ENCODE results near the gene ITGA8.
A peak's percentile ranks its signal among the peaks of the same experiment; 100 is the strongest.
"Not testable (repeated sequence)": the region's sequence is repeated elsewhere in the genome, so short reads cannot be mapped to it uniquely, and the experiment has no call there.

The ITGA8 gene

DNA sequence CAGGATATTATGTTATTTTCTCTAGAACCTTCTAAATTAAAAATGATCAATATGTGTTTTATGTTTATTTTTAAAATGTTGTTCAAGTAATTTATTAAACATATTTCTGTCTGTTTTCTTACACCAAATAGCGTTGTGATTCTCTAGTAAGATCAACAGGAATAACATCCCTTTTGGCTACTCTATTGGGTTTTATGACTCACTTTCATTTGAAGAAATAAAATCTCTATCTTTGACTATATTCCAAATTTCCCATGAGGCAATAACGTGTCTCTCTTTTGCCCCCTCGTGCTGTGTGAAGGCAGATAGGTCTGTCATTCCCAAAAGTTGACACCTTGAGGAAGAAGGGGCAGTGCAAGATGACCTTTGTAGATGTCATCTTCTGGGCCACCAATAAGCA, 40.9 kb downstream of the ITGA8 start:
- DNase-seq: no peak

DNA sequence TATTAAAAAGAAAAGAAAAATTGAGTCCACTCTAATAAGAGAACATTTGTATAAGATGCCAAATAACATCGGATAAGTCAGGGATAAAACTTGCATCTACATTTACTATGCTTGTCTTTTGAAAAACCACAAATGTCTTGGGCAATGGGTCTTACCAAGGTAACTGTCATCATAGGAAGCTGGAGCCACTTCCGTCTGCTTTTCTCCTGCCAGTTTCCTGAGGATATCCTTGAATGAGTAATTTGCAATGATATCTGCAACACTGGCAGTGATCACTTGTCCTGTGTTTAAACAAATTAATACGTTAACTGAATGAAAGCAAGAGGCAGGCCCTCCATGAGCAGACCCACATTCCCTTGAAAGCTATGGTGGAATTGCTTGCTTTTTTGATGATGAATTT, 47.3 kb downstream of the ITGA8 start:
- peak; percentile 83 for DNase-seq

DNA sequence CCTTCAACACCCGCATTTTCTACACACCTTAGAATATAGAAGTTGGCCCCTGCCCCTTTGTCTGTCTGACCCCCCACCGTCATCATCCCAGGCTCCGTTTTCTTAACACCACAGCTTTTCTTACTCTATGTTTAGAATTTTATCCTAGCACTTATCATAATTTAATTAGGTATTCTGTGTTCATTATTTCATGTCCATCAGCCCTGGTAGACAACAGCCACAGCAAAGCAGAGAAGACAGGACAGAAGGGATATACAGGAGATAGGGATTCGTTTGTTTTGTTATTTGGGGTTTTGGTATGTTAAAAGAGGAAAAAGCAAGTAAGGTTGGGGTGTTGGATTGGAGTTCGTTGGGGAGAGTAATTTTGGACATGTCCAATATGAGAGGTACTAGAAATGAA, 48.8 kb downstream of the ITGA8 start:
- no peak for DNase-seq

DNA sequence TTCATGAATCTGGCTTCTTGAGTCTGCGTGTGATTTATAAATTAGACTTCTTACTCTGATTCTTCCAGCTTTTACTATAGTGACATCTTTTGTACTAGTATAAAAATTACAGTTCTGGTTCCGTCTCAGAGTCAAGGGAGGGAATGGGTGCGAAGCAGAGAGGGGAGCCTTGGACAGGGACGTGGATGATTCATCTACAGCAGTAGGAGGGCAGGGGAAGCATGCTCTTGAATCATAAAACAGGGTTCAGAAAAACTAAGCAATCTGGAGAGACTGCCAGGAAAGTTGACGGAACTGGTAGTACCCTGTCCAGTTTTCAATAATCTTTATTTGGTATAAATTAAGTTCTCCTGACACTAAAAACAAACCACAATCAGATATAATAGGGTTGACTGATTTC, 58.1 kb downstream of the ITGA8 start:
- no peak for DNase-seq

DNA sequence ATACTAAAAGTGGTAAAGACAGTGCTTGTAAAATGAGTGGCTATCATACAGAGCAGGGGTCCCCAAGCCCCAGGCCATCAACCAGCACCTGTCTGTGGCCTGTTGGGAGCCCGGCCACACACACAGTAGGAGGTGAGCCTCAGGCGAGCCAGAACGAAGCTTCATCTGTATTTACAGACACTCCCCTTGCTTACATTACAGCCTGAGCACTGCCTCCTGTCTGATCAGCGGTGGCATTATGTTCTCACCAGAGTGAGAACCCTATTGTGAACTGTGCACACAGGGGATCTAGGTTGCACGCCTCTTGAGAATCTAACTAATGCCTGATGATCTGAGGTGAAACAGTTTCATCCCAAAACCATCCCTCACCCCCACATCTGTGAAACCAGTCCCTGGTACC, 58.7 kb downstream of the ITGA8 start:
- DNase-seq: no peak

DNA sequence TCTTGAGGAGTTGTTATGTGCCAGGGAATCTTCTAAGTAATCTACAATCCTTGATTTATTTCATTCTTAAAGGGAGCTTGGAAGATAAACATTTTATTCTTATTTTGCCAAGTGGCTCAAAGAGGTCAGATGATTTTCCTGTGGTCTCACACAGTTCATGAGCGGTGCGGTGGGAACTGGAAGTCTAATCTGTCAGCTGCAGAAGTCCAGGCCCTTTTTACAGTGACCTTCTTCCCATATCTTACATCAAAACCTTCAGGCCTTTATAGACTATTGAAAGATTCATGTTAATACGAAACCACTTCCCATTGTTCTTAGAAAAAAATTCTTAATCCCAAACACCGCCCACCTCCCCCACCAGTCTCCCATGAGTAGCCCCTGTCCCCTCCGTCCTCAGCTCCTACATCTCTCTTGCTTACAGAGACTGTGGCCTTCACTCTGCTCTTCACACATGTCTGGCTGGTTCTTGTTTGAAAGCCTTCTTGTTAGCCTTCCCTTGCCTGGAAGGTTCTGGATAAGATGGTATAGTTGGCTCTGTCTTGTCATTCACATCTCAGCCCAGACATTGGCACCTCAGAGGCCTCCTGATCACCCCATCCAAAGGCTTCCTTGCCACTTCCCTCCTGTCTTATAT, 61.5 kb downstream of the ITGA8 start:
- no peak for DNase-seq

DNA sequence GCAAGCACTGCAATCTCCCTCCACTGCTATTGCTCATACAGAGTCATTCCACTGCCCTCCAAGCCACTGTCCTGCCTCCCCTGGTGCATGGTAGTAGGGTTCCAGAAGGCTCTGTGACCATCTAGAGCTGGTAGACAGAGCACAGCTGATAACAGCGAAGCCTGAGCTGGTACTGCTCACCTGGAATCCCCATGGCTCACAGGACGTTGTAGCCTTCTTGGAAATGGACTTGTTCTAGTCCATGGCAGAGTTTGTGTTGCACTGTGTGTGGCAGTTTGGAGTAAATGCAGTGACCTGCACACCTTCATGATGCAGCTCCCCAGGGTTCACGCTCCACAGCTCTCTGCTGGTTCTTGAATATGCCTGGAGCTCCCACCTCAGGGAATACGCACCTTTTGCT, 67.0 kb downstream of the ITGA8 start:
- DNase-seq: no peak

DNA sequence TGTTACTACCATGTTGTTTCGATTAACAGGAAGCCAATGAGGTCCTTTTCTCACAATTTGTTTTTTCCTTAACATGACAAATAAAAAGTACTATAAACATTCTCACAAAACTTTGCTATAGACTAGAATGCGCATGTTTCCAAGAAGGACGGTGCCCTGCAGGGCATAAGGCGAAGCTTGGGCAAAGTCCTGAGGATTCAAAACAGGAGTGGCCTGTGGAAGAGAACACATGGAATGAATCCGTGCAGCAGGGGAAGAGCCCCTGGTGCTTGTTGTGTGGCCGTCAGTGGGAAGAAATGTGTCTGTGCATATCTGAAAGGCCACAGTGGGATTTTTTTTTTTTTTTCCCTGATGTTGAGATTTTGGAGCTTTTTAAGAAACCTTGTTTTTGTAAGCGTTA, 67.6 kb downstream of the ITGA8 start:
- no peak for DNase-seq

DNA sequence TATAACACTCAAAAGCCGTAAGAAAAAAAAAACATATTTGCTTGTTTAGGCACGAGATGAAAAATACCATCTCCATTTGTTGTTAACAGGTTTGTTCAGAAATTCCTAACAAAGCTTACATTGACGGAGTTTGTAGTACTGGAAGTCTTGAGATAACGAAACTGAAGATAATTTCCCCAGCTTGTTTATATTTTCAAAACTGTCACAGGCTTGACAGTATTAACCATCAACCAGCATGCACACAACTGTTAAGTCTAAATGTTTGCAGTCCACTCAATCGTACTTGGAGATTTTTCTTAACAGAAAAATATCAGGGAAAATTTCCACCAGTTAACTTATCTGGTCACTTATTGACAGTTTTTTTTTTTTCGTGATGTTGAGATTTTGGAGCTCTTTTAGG, 68.5 kb downstream of the ITGA8 start:
- DNase-seq: no peak

DNA sequence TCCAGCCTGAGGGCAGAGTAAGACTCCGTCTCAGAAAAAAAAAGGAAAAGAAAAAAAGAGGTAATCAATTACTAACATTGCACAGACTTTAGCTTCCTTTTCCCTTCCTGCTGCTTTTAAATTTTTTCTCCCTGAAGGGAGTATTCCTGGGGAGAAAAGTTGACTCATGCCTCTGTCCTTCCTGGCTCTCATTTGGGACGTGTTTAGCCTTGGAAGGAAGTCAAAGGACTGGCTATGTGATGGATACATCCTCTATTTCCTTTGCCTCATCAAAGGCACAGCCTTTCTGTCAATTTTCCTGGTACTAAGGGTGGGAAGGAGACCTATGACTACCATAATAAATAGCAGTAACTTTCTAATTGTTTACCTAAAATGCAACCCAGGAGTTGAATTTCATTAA, 77.6 kb downstream of the ITGA8 start:
- no peak for DNase-seq

DNA sequence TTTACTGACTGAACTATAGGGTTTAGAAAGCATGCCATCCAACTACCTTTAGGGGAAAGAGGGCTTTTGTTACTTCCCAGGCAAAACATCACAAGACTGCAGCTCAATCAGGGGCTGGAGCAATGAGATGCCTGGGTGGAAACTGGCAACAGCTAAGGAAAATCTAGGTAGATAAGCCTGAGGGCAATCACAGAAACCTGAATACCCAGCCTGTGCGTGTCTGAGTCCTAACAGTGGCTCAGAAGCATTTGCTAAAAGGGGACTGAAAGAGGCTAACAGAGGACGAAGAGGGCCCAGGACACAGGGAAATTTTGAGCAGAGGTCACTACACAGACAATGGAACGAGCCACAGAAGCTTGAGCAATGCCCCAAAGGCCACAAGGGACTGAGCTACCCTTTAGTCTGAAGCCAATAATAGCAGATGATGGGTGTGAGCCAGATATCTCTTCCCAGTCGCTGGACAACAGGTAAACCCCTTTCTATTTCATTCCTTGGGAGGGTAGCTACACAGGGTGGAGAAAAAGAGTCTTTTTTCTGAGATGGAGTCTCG, 79.1 kb downstream of the ITGA8 start:
- no peak for DNase-seq

DNA sequence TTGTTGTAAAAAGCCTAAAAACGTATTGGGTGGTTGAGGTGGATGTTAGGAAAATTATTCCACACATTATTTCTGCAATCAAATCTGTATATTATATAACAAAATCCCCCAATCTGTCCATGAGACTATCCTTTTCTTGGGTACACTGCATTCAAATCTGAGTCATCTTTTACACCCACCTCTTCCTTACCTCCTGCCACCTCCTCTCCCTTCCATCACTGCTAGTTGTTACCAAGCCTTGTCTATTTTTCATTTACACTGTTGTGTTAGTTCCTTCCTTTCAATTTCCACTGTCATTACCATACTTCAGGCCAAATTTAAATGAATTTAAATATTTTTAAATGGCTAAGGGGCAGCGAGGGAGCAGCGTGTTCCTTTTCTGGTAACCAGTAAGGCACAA, 83.3 kb downstream of the ITGA8 start:
- no peak for DNase-seq

DNA sequence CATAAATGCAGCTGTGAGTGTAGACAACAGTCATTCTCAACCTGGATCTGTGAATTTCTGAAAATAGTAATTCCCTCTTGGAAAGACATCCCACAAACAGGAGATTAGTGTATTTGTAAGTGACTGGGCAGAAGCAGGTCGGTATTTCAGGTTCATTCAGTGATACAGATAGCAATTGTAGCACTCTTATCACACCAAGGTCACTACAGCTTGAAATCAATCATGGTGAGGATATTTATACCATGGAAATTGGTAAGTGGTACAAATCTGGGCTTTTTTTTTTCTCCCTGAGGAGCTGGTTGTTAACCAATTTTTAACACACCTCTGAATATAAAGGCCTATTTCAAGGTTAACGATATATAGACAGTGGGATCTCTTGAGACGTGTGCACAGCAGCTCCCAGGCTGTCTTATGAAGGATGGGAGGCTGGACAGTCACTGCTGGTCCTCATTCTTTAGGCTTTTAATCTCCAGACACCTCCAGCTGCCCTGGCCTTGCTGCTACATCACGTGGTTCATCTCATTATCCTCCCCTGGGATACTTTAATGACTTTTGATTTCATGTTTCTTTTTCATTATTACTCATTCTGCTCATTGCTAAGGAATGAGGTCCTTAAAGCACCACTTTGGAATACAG, 87.1 kb downstream of the ITGA8 start:
- DNase-seq: no peak

DNA sequence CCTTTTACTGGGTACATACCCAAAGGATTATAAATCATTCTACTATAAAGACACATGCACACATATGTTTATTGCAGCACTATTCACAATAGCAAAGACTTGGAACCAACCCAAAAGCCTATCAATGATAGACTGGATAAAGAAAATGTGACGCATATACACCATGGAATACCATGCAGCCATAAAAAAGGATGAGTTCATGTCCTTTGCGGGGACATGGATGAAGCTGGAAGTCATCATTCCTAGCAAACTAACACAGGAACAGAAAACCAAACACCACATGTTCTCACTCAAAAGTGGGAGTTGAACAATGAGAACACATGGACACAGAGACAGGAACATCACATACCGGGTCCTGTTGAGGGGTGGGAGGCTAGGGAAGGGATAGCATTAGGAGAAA, 88.5 kb downstream of the ITGA8 start:
- DNase-seq: not testable (repeated sequence)

DNA sequence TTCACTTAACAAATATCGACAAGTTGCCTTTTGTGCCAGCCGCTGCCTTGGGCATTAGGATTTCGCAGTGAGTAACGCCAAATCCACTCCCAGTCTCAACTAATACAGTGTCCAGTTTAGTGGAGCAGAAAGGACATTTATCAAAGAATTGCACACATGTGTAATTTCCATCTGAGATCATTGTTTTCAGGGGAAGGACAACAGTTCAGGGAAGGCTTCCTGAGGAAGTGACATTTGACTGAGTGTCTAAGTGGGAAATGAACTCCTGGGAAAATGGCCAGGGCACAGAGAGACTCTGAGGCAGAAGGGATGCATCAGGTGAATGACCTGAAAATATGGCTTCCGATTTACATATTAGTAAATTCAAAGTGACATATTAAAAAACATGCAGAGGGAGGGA, 89.4 kb downstream of the ITGA8 start:
- DNase-seq: no peak

DNA sequence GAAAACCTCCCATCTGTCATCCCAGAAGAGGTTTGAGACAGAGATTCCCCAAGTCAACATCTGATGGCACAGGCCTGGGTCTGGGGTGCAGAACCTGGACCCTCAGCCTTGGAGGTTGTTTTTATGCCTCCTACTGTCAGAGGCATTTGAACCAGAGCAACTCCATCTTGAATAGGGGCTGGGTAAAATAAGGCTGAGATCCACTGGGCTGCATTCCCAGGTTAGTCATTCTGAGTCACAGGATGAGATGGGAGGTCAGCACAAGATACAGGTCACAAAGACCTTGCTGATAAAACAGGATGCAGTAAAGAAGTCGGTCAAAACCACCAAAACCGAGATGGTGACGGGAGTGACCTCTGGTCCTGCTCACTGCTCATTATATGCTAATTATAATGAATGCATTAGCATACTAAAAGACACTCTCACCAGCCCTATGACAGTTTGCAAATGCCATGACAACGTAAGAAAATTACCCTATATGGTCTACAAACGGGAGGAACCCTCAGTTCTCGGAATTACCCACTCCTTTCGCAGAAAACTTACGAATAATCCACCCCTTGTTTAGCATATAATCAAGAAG, 92.0 kb downstream of the ITGA8 start:
- DNase-seq: no peak

DNA sequence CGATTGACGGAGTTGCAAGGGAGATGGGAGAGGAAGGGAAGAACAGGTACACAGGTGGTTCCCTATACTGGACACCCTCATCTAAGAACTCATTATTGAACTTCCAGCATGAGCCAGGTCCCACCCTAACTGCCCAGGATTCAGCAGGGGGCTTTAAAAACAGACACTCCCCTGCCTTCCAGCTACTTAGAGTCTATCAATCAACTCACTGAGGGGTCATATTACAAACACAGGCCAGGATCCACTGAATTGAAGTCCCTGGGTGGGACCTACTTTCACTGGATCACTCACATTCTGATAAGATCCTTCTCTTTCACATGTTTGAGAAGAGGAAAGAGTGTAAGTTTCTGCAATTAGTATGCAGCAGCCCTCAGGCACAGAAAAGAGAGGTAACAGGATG, 92.8 kb downstream of the ITGA8 start:
- no peak for DNase-seq

DNA sequence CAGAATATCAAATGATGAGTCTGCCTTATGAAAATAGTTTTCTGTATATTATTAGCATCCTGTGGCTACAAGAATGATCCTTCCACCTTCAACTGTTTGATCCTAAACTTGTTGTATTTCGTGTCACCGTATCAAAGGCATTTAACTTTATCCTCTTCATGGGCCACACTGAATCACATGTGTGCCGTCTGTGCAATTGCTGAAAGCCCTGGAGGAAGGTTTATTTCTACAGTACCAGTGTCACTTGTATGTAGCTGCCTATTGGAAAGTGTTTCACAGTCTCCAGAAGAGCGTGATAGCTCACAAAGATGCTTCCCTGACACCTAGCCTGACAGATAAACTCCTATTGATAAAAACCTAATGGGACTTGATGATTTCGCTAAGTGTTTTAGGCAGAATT, 94.5 kb downstream of the ITGA8 start:
- DNase-seq: no peak

DNA sequence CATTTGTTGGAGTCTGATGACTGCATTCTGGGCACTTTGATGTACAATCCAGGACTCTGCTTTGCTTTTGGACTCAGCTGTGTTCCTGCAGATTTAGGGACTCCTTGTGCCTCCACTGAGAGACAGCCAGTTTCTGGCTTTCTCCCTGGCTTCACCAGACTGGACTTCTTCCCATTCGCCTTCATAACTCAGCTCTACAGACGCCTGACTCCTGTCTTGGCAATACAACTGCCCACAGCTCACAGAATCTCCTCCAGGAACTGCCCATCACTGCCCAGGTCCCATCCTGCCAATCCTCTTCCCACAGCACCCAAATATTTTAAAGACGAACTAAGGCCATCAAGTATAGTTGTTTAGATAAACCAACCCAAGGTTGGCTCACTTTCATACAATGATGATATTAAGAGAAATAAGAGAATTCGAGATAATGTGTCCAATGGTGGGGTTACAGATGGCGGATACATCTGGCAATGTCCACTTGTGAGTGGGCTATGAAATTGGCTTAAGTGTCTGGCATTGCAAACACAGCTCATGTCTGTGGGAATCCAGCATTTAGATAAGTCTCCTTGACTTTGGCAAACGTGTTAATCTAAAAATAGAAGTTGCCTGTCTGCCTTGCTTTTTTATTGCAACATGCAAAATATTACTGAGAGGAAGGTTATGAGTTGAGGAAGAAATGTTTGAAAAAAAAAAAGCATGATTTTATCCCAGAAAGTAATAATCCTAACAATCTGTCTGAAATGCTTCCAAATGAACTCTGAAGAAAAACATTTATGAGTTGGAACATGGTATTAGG, 95.1 kb downstream of the ITGA8 start:
- DNase-seq: no peak

DNA sequence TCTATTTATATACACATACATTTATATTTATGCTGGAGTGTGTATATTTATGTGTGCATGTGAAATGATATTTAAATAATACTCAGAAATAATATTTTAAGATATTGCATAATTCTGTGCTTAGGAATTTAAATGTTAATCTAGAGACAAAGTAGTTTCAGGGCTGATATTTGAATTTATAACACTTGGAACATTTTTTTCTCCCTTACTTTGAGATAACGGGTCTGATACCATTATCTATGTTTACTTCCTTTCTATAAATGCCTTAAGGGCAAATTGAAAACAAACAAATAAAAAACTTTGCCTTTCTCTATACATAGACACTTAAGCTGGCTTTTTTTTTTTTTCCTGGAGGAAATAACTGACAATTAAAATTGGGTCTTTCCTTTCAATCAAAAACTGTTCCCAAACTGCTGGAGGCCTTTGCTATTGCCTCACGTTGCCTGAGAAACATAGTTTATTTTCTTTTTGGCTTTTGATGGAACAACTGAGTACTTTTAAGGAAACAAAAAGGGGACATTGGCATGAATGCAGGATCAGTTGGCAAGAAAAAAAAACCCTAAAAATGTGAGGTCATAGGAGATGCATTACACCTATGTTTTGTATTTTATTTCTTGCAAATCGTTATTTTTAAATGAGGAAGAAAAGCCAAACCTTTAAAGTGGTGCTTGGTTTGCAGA, 98.7 kb downstream of the ITGA8 start:
- no peak for DNase-seq

DNA sequence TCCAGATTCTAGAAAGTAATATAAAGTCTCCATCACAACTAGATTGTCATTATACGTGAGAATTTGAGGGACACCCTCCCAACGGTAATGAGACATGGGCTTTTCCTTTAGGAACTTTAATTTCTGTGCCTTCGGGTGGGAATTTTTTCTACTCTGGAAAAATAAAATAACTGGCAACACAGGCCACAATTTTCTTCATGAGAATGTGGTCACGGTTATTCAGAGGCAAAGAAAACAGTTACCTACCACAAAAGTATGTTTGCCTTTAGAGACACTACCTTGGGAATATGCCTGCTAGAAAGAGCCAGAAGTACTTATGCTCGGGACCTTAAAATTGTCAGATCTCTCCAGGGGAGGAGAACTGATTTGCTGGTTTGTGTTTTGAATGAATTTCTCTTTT, 99.4 kb downstream of the ITGA8 start:
- no peak for DNase-seq

DNA sequence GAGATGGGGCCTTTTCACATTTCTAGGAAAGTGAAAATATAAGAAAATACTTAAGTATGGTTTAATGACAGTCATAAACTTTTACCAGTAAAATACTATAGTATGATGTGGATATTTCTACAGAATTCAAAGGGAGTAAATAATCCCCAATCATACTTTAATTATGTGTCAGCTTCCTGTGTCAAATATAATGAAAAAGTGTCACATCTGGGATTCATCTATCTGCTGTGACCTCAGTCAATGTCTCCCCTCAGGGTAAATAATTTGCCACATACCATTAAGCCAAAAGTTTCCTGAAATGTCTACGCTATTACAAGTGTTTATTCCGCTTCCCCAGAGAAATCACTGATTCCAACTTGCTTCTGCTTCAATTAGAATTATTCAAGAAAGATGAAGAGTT, 110.5 kb downstream of the ITGA8 start:
- DNase-seq: no peak

DNA sequence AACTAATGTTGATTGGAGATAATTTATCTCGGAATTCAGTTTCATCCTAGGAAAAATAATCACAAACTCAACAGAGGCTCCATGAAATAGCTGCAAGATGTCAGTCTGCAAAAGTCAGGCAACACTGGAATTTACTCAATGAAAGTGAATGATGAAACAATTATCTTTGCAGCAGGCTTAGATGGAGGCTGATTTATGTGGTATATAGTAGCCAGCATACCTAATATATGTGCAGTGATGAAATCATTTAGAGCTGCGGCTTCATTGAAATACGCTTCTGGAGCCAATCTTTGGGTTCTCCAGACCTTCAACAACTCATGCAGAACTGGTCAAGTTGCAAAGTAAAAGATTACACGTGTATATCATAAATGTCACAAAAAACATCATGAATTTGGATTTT, 113.3 kb downstream of the ITGA8 start:
- DNase-seq: no peak
